DND-41 (cell line): ENCODE data around the gene PLA2G2E.

ENCODE experiments used
- CTCF ChIP-seq: IDR thresholded peaks from 2 replicates; pipeline ENCODE4 v1.5.1; 2012; ENCODE audit warnings: borderline replicate concordance, low read length, moderate library complexity, mild to moderate bottlenecking; ENCODE audit not compliant: poor library complexity, severe bottlenecking; ENCODE audit errors: extremely low read depth
- EZH2 ChIP-seq: IDR thresholded peaks from 3 replicates; pipeline ENCODE4 v1.6.1; 2012; ENCODE audit warnings: borderline replicate concordance, low read depth, mild to moderate bottlenecking, moderate library complexity, low read length, inconsistent platforms; ENCODE audit not compliant: severe bottlenecking

GRCh38 chr1:19969898-19970660 is 46.7 kb upstream of the PLA2G2E start:
- TF ChIP-seq CTCF (no peak), EZH2 (no peak)
